ENCODE measurements around the gene EXOC1L. TPM values are rescaled to one million over a fixed set of nuclear protein-coding genes. Genes with fewer than 3 reads are reported as not detected.

The EXOC1L gene
- total RNA-seq, 2 experiments from 2014 or later: not detected

Other genes with a start within 250 kb of the EXOC1L start
- gene PDCL2, start 227.5 kb upstream of the EXOC1L start, total RNA-seq: not detected
- gene NMU, start 183.5 kb upstream of the EXOC1L start, total RNA-seq: not detected
- 10 to 100 TPM; 18.7 to 21.9 TPM for gene EXOC1, start 33.9 kb downstream of the EXOC1L start, total RNA-seq
- 10 to 100 TPM; 18.6 to 19.4 TPM for gene CEP135, start 129.2 kb downstream of the EXOC1L start, total RNA-seq